ENCODE data around the gene PPIL1. TPM values are rescaled to one million over a fixed set of nuclear protein-coding genes. Genes with fewer than 3 reads are reported as not detected.

Gene PPIL1
- total RNA-seq, 1 experiment from 2014 or later, result 87.8 TPM

DNA sequence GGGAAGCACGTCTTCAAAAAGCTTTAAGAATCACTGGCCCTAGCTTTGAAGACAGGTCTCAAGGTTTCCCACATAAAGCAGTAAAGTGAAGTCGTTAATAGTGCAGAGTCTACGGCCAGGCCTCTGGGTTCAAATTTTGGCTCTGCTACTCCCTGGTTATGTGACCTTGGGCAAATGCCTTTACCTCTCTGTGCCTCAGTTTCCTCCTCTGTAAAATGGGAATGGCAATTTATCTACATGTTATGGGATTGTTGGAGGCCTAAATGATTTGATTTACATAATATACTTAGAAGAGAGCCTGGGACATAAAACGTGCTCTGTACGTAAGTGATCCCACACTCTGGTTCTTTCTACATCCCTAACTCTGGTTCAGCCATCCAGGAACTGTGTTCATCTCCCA lies 67.5 kb downstream of the PPIL1 start:
- Mint-ChIP-seq H3K27ac (no peak overlapping the region), H3K27me3 (ENCODE audit: low read depth) (peaks cover 54% of the 10 kb centered on the region), H3K4me3 (no peak overlapping the region), H3K4me1 (peaks cover 19 to 65% of the 10 kb centered on the region in 2 experiments), H3K36me3 (ENCODE audit: insufficient read depth in 1 of 3, low read depth in 3 of 3) (no peaks in the 10 kb centered on the region), H3K9me3 (no peaks in the 10 kb centered on the region; a peak in 1 of 5 replicates)
- H4K5ac ChIP-seq (ENCODE audit: insufficient read length, low read depth, low read length), result no peak overlapping the region
- H2BK5ac ChIP-seq (ENCODE audit: insufficient read length, low read length), result no peak overlapping the region
- no peaks in the 10 kb centered on the region for H3K79me2 ChIP-seq (ENCODE audit: insufficient read depth, low read length)
- H2BK12ac ChIP-seq (ENCODE audit: insufficient read length, low read depth, low read length), result no peak overlapping the region
- no peak overlapping the region for H3K4ac ChIP-seq (ENCODE audit: low read depth, low read length)
- no peaks in the 10 kb centered on the region for H4K20me1 ChIP-seq (ENCODE audit: control insufficient read depth, insufficient read depth, insufficient read length)
- H3K9me3 ChIP-seq (ENCODE audit: control insufficient read depth, low read depth, low read length), result no peaks in the 10 kb centered on the region
- no CpG with 5 or more reads among the region's 5 CpGs for WGBS (ENCODE audit: extremely low coverage, insufficient read length, low lambda C conversion rate)
- no peak overlapping the region for H2BK20ac ChIP-seq (ENCODE audit: low read depth, low read length, poor library complexity, severe bottlenecking)
- H3K14ac ChIP-seq (ENCODE audit: insufficient read depth, low read length), result no peak overlapping the region
- no peak overlapping the region for H3K4me2 ChIP-seq (ENCODE audit: insufficient read depth, insufficient read length, low read length)
- no peaks in the 10 kb centered on the region; the same call in 1 of the 2 replicates for H3K4me1 ChIP-seq (ENCODE audit: insufficient read depth, low read length)
- no peak overlapping the region for H3K18ac ChIP-seq (ENCODE audit: insufficient read length, low read depth, low read length)
- no peak for DNase-seq
- no peak overlapping the region for H4K8ac ChIP-seq (replicated peaks; ENCODE audit: insufficient read length, low read depth, low read length)
- no peaks in the 10 kb centered on the region for H3K27me3 ChIP-seq (ENCODE audit: insufficient read depth, low read length)
- H4K91ac ChIP-seq (ENCODE audit: insufficient read length, low read depth, low read length), result no peak overlapping the region
- no peak overlapping the region for H2AK5ac ChIP-seq (ENCODE audit: insufficient read length, low read length)
- H3K27ac ChIP-seq (ENCODE audit: insufficient read length, low read depth, low read length), result no peak overlapping the region
- no peak overlapping the region for H3K56ac ChIP-seq (ENCODE audit: insufficient read length, low read depth, low read length)
- H3K23ac ChIP-seq (ENCODE audit: insufficient read length, low read depth, low read length), result no peak overlapping the region
- H3T11ph ChIP-seq (ENCODE audit: low read length), result no peak overlapping the region
- H2BK120ac ChIP-seq (ENCODE audit: low read depth, low read length, poor library complexity, severe bottlenecking), result no peak overlapping the region
- H3K23me2 ChIP-seq (ENCODE audit: insufficient read length, low read depth, low read length, poor library complexity, severe bottlenecking), result no peaks in the 10 kb centered on the region
- H3K9ac ChIP-seq (ENCODE audit: extremely low read depth, insufficient read length, low read length), result no peak overlapping the region
- no peaks in the 10 kb centered on the region for H3K79me1 ChIP-seq (ENCODE audit: insufficient read depth, low read depth, low read length, poor library complexity, severe bottlenecking)
- no peak overlapping the region for H2BK15ac ChIP-seq (ENCODE audit: low read depth, low read length)
- TF ChIP-seq, protein P1, sequence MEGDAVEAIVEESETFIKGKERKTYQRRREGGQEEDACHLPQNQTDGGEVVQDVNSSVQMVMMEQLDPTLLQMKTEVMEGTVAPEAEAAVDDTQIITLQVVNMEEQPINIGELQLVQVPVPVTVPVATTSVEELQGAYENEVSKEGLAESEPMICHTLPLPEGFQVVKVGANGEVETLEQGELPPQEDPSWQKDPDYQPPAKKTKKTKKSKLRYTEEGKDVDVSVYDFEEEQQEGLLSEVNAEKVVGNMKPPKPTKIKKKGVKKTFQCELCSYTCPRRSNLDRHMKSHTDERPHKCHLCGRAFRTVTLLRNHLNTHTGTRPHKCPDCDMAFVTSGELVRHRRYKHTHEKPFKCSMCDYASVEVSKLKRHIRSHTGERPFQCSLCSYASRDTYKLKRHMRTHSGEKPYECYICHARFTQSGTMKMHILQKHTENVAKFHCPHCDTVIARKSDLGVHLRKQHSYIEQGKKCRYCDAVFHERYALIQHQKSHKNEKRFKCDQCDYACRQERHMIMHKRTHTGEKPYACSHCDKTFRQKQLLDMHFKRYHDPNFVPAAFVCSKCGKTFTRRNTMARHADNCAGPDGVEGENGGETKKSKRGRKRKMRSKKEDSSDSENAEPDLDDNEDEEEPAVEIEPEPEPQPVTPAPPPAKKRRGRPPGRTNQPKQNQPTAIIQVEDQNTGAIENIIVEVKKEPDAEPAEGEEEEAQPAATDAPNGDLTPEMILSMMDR (conservative IDR thresholded peaks at IDR 0.05), result no peak
- no peak overlapping the region for H2AFZ ChIP-seq (ENCODE audit: low read length)

Measured in H9 (cell line).